Panc1 (cell line): Measurements from ENCODE around the gene OARD1. TPM values are rescaled to one million over a fixed set of nuclear protein-coding genes. Genes with fewer than 3 reads are reported as not detected.
A peak's percentile ranks its signal among the peaks of the same experiment; 100 is the strongest.

Experiments used
- ATAC-seq: fragments of 200-7000 bp; cut with Tn5 transposase; 2 replicates; pipeline ENCODE4 v1.9.1; 2020; ENCODE audit warnings: mild to moderate bottlenecking, moderate library complexity
- BruUV-seq: library from RNA; stranded (reverse); fragments of 400-500 nt; replicated peaks from 2 replicates; lab custom pipeline; 2021; lab: Mats Ljungman, UMichigan
- CTCF ChIA-PET: fragments of 300-600 bp; sonication (Branson Sonifier 250); formaldehyde crosslinking; loops from one replicate; lab custom pipeline; 2022; ENCODE audit warnings: antibody characterized with exemption; lab: Charles Lee
- POLR2A ChIA-PET: fragments of 300-600 bp; sonication (Branson Sonifier 250); formaldehyde crosslinking; loops from one replicate; lab custom pipeline; 2022; ENCODE audit warnings: antibody characterized with exemption; lab: Charles Lee
- DNase-seq: peaks from one replicate; pipeline ENCODE4 v3.0.0-alpha.2; 2010; ENCODE audit warnings: low read depth, low spot score
- H3K27ac ChIP-seq: 2 replicates; pipeline ENCODE4 v1.5.1; 2011; ENCODE audit warnings: mild to moderate bottlenecking, low read length, inconsistent platforms
- H3K27me3 ChIP-seq: fragments of 200-500 bp; sonication (Bioruptor generic); 2 replicates; pipeline ENCODE4 v1.6.0; 2014; ENCODE audit warnings: low read length, inconsistent platforms; ENCODE audit not compliant: control insufficient read depth, insufficient read depth
- H3K36me3 ChIP-seq: fragments of 200-500 bp; sonication (Bioruptor generic); 2 replicates; pipeline ENCODE4 v1.5.1; 2014; ENCODE audit warnings: inconsistent platforms, mild to moderate bottlenecking, low read length, moderate library complexity; ENCODE audit not compliant: control insufficient read depth, insufficient read depth
- H3K4me1 ChIP-seq: 2 replicates; pipeline ENCODE4 v1.5.1; 2011; ENCODE audit warnings: inconsistent platforms, mild to moderate bottlenecking, low read length, moderate library complexity; ENCODE audit not compliant: control insufficient read depth, insufficient read depth
- H3K4me3 ChIP-seq, 2 experiments: 2 replicates each; pipeline ENCODE4 v1.5.1; 2011 to 2012; ENCODE audit warnings: low read depth in 2 of 2, low read length in 2 of 2, mild to moderate bottlenecking in 2 of 2, inconsistent platforms in 1 of 2, moderate library complexity in 1 of 2
- H3K9me3 ChIP-seq: fragments of 200-500 bp; sonication (Bioruptor generic); 2 replicates; pipeline ENCODE4 v1.5.1; 2014; ENCODE audit warnings: low read depth, mild to moderate bottlenecking, inconsistent platforms, low read length, moderate library complexity; ENCODE audit not compliant: control insufficient read depth, insufficient read depth
- CTCF ChIP-seq: fragments of 450-650 bp; IDR thresholded peaks from 2 replicates; pipeline ENCODE4 v1.5.1; 2017; ENCODE audit warnings: mild to moderate bottlenecking
- POLR2AphosphoS5 ChIP-seq: IDR thresholded peaks from 2 replicates; pipeline ENCODE4 v1.6.1; 2012; ENCODE audit warnings: mild to moderate bottlenecking, low read depth, low read length, moderate library complexity
- REST ChIP-seq, 2 experiments: IDR thresholded peaks; 2 replicates each; pipeline ENCODE4 v1.6.1; 2011 to 2012; ENCODE audit warnings: low read depth in 2 of 2, control low read depth in 1 of 2, low read length in 1 of 2, mild to moderate bottlenecking in 1 of 2, moderate library complexity in 1 of 2; ENCODE audit not compliant: insufficient read depth in 1 of 2
- SIN3A ChIP-seq: IDR thresholded peaks from 2 replicates; pipeline ENCODE4 v1.6.1; 2012; ENCODE audit warnings: low read depth, mild to moderate bottlenecking, low read length, moderate library complexity, borderline replicate concordance; ENCODE audit not compliant: insufficient read depth
- TCF7L2 ChIP-seq: IDR thresholded peaks from 2 replicates; pipeline ENCODE4 v1.6.1; 2011; ENCODE audit warnings: mild to moderate bottlenecking, low read depth, low read length, inconsistent platforms
- in situ Hi-C: cut with HindIII; loops from 2 replicates; pipeline ENCODE4 v1.10.0; 2016; ENCODE audit warnings: low sequenced_read_pairs, low pct_unique_long_range_greater_than_20kb
- intact Hi-C: fragments of 100-400 bp; cut with micrococcal nuclease; formaldehyde crosslinking; loops from one replicate; pipeline ENCODE4 v1.10.0; 2022; ENCODE audit not compliant: unreplicated experiment
- total RNA-seq: library from RNA; stranded (reverse); gene quantifications from one replicate; pipeline ENCODE4 v1.2.1, GENCODE V29; 2021; ENCODE audit not compliant: unreplicated experiment

The OARD1 gene
- total RNA-seq, 1 experiment from 2014 or later = 18.2 TPM

- Histone ChIP-seq H3K27ac (no peak overlapping the region), H3K36me3 (peaks cover 7% of the 10 kb centered on the region), H3K27me3 (no peaks in the 10 kb centered on the region), H3K4me1 (peaks cover 13% of the 10 kb centered on the region), H3K4me3 (no peak overlapping the region), H3K9me3 (no peaks in the 10 kb centered on the region)
- ATAC-seq = 0 out of 2 replicates have a peak, but pooled peaks have one; percentile 35
- POLR2A ChIA-PET = no interaction called here
- no peak for DNase-seq
- TF ChIP-seq CTCF = peak; percentile 82
- TF ChIP-seq REST (IDR thresholded peaks at IDR 0.05; ENCODE audit: insufficient read depth in 1 of 2, low read depth in 2 of 2, low read length in 1 of 2) = no peak
- TF ChIP-seq TCF7L2 = no peak
- no peak for TF ChIP-seq POLR2AphosphoS5
- in situ Hi-C loops = no loop called here
- intact Hi-C loops = no loop called here
- no TSS peak for BruUV-seq
- CTCF ChIA-PET = no interaction called here
Measured at GRCh38 chr6:41066867-41067304, 5.3 kb downstream of the OARD1 start.

- CTCF ChIA-PET = no interaction called here
- no peak for TF ChIP-seq POLR2AphosphoS5
- TF ChIP-seq TCF7L2 = no peak
- no peak for TF ChIP-seq CTCF
- no peak for TF ChIP-seq REST (IDR thresholded peaks at IDR 0.05; ENCODE audit: insufficient read depth in 1 of 2, low read depth in 2 of 2, low read length in 1 of 2)
- no peak for TF ChIP-seq SIN3A
- POLR2A ChIA-PET = no interaction called here
- DNase-seq (no peak), ATAC-seq (no peak)
- H3K27me3 ChIP-seq = no peaks in the 10 kb centered on the region
- BruUV-seq = no TSS peak
- peaks cover 8% of the 10 kb centered on the region; the same call in 1 of the 2 replicates for H3K4me1 ChIP-seq
- peak overlapping the region; percentile 9; the same call in 1 of the 2 replicates for H3K27ac ChIP-seq
- intact Hi-C loops = no loop called here
- no peak overlapping the region for H3K4me3 ChIP-seq
- in situ Hi-C loops = no loop called here
- H3K9me3 ChIP-seq = no peaks in the 10 kb centered on the region
- H3K36me3 ChIP-seq = peaks cover 7% of the 10 kb centered on the region; the same call in 1 of the 2 replicates
Measured at GRCh38 chr6:41065550-41066026, 6.6 kb downstream of the OARD1 start.
